ENCODE data around the gene CLMN. TPM values are rescaled to one million over a fixed set of nuclear protein-coding genes. Genes with fewer than 3 reads are reported as not detected.
"Not testable (repeated sequence)": the region's sequence is repeated elsewhere in the genome, so short reads cannot be mapped to it uniquely, and the experiment has no call there.

Gene CLMN
- total RNA-seq, 1 donor from 2014 or later = 0.78 TPM

GRCh38 chr14:95287176-95287754 lies 32.4 kb downstream of the CLMN start:
- DNase-seq = no peak

GRCh38 chr14:95286645-95287044 lies 33.1 kb downstream of the CLMN start:
- no peak for DNase-seq

- DNase-seq = no peak
Observed at GRCh38 chr14:95285566-95285965, 34.1 kb downstream of the CLMN start.

DNA sequence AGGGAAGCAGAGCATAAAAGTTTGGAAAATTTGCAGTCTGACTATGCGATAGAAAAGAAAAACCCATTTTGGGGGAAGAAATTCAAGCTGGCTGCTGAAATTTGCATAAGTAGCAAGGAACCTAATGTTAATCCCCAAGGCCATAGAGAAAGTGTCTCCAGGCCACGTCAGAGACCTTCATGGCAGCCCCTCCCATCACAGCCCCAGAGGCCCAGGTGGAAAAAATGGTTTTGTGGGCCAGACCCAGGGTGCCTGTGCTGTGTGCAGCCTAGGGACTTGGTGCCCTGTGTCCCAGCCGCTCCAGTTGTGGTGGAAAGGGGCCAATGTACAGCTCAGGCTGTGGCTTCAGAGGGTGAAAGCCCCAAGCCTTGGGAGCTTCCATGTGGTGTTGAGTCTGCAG lies 35.9 kb downstream of the CLMN start:
- not testable (repeated sequence) for DNase-seq

DNA sequence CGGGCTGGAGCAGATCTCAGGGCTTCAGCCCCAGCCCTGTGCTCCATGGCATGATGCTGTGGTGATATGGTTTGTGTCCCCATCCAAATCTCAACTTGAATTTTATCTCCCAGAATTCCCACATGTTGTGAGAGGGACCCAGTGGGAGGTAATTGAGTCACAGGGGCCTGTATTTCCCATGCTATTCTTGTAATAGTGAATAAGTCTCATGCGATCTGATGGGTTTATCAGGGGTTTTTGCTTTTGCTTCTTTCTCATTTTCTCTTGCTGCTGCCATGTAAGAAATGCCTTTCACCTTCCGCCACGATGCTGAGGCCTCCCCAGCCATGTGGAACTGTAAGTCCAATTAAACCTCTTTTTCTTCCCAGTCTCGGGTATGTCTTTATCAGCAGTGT lies 36.7 kb downstream of the CLMN start:
- not testable (repeated sequence) for DNase-seq

- no peak for DNase-seq
Observed at GRCh38 chr14:95282354-95282985, 37.2 kb downstream of the CLMN start.

DNA sequence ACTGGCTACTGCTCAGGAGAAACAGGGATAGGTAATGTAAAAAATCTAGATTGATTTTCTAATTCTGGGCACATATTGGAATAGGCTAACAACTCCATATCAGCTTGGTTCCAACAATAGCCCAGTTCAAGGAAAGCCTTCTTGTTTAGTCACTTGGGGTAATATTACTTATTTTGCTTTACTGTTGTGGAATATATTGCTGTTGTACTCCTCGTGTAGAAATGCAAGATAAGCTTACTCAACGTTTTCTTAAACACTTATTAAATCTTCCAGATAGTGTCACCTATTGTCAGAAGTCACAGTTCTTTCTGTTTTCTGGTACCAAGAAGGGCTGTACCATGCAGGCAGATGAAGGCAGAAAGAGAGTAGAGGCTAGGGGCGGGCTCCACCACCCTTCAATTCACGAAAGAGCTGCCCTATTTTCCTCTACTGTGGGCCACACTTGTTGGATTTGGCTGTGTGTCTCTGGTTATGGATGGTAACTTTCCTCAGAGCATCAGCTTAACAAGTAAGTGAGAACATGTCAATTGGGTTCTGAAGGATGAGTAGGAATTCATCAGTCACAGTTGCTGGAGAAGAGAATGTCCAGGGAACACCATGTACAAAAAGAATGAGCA lies 38.0 kb downstream of the CLMN start:
- DNase-seq = no peak

- DNase-seq = no peak
Observed at GRCh38 chr14:95275494-95275893, 44.2 kb downstream of the CLMN start.

GRCh38 chr14:95274874-95275273 lies 44.8 kb downstream of the CLMN start:
- no peak for DNase-seq

GRCh38 chr14:95274279-95274678 lies 45.4 kb downstream of the CLMN start:
- DNase-seq = no peak

DNA sequence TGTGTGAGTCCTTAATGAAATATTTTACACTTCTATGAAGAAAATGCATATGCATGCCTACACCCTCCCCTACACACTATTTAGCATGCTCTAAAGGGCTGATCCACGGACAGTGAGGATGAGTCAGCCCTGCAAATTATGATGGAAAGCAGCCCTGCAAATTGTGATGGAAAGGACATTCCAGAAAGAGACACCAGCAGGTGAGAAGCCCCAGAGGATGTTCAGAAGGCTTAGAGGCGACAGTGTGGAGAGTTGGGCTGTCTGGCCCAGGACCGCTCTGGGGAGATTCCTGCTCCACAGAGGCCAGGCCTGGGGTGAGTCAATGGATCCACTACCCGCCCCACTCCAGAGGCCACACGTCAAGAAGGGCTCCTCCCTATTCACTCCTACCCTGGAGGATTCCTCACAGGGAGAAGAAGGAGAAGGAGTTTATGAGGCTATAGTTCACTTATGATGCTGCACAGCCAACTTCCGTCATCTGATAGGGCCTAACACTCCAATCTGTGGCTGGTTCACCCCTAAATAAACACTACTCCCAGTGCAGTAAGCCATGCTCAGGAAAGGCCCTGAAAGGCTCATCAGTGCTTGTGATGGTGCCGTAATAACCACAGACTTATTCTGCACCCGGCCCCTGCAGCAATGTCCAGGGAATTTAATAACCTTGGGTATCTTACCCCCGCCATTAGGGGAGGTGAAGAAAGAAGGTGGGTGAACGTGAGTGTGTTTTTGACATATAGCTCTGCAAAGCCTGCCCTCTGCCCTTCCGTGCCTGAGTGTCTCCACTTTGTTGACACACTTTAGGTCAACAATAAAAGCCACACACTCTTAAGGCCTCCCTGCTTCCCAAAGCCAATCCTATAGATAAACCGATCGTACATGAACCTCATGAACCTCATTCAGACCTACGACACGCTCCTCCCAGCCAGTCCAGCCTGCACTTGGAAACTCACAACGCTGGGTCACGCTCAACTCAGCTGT lies 46.4 kb downstream of the CLMN start:
- no peak for DNase-seq

DNA sequence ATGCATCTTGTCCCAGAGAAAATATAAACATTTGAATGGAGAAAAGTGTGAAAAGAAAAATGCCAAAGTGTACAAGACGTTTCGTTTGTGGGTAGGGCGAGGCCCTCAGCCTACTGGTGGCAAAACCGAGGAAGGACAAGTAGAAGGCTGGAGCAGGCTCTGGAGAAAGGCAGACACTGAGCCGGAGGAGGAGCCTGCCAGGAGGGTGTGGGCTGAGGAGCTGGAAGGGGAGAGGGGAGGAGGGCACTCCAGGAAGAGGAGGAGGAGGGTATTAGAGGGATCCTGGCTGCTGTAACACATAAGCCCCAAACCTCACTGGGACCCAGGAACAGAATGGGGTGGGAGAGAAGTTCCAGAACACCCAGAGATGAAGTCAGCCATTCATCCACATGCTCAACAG lies 47.7 kb downstream of the CLMN start:
- no peak for DNase-seq

DNA sequence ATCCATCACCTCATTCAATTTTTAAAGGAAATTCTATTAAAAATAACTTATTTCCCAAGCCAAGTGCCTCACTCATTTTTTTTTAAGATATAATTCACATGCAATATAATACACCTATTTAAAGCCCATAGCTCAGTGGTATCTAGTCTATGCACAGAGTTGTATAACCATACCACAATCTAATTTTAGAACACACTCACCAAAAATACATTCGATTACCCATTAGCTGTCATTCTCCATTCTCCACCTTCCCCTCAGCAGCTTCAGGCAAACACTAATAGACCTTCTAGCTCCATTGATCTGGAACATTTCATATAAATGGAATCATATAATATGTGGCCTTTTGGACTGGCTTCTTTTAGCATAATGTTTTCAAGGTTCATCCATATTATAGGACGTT lies 49.5 kb downstream of the CLMN start:
- no peak for DNase-seq

GRCh38 chr14:95269493-95269892 lies 50.2 kb downstream of the CLMN start:
- no peak for DNase-seq

- DNase-seq = no peak
Observed at GRCh38 chr14:95268350-95268749, 51.4 kb downstream of the CLMN start.

DNA sequence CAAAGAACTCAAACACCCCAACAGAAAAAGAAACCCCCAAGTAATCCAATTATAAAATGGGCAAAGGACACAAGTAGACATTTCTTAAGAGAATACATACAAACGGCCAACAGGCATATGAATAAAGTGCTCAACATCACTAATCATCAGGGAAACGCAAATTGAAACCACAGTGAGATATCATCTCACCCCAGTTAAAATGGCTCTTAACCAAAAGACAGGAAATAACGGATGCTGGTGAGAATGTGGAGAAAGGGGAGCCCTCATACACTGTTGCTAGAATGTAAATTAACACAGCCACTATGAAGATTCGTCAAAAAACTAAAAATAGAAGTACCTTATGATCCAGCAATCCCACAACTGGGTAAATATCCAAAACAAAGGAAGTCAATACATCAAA lies 52.4 kb downstream of the CLMN start:
- no peak for DNase-seq

- DNase-seq = peak; percentile 22
Observed at GRCh38 chr14:95265106-95266094, 54.3 kb downstream of the CLMN start.

DNA sequence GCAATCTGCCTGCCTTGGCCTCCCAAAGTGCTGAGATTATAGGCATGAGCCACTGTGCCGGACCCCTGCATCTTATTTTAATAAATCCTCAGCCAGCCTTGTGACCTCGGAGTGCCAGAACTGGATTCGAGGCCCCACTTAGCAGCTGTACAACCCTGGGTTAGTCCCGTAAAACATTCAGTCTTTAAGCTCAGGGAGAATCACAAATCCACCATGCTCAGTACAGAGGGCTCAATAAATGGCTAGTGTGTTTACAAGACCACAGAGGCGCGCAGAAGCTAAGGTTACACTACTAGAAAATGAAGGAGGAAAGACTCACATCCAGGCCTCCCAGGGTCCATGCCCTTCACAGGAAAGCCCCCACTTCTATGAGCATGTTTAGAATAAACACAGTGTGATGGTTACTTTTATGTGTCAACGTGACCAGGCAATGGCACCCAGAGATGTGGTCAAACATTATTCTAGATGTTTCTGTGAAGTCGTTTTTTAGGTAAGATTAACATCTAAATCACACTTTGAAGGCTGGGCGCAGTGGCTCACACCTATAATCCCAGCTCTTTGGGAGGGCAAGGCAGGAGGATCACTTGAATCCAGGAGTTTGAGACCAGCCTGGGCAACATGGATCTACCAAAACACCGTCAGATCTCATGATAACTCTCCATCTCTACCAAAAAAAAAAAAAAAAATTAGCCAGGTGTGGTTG lies 55.3 kb downstream of the CLMN start:
- no peak for DNase-seq

DNA sequence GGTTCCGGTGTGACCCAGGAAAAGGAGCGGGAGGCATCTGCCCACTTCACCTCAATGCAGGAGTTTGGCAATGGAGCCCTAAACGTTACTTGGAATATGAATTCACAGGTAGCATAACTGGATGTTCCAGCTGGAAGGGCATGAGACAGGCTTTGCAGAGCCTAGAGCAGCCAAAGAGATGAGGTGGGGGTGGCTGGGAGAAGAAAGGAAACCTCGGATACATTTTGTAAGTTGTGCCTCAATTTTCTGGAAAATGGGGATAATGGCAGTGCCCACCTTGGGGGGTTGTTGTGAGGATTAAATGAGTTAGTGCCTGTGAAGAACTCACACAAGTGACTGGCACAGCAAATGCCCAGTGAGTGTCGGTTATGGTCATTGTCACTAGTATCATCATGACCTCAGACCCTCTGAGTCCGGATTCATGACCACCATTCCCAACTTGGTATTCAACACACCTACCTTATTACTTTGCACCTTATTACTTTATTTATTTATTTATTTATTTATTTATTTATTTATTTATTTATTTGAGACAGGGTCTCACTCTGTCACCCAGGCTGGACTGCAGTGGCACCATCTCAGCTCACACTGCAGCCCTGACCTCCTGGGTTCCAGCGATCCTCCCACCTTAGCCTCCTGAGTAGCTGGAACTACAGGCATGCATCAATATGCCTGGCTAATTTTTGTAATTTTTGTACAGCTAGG lies 56.0 kb downstream of the CLMN start:
- DNase-seq = no peak

GRCh38 chr14:95262511-95262891 lies 57.2 kb downstream of the CLMN start:
- DNase-seq = no peak

Measured in occipital lobe (tissue), 2 donors.